HG02763 (cell line): ENCODE measurements around the gene KIAA0753.
"Not testable (repeated sequence)": the region's sequence is repeated elsewhere in the genome, so short reads cannot be mapped to it uniquely, and the experiment has no call there.

ENCODE experiments used
- ATAC-seq: cut with Tn5 transposase; IDR thresholded peaks from one replicate; pipeline ENCODE4 v1.9.1; 2021; ENCODE audit warnings: mild to moderate bottlenecking, moderate library complexity; ENCODE audit not compliant: unreplicated experiment

KIAA0753 gene

DNA sequence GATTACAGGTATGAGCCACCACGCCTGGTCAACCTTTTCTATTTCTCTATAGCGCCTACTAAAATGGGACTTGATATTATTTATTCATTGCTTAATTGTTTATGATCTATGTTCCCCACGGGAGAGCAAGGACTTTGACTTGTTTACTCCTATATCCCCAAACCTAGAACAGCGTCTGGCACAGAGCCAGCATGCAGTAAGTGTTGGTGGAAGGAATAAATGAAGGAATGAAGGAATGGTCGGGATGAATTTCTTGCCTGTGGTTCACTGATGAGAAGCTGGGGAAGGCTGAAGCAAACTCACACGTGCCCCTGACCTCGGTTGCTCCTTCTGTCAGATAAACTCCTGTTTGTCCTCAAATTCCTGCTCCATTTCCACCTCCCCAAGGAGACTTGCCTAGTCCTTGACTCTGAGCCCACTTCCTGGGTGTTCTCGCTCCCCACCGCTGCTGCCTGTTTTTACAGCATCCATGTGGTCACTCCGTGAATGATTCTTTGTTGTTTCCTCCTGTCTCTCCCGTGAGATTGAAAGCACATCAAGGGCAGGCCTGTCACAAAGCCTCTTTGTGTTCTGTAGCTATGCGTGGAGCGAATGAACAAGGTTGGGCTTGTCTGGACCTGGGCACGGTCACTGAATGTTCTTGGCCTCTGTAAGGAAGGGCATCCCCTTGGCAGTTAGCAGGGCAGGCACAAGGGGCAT lies 28.4 kb upstream of the KIAA0753 start:
- no peak for ATAC-seq

DNA sequence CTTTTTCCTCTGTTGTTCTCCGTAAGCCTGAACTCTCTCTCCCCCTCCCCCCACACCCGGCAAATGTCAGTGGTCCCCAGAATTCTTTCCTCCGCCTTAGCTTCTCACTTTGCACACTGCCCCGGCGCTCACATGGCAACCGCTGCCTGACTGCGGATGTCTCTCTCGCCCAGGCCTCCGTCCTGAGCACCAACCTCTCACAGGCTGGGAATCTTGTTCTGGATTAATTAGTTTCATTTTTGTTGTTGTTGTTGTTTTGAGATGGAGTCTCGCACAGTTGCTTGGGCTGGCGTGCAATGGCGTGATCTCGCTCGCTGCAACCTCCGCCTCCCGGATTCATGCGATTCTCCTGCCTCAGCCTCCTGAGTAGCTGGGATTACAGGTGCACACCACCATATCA lies 27.7 kb upstream of the KIAA0753 start:
- no peak for ATAC-seq

DNA sequence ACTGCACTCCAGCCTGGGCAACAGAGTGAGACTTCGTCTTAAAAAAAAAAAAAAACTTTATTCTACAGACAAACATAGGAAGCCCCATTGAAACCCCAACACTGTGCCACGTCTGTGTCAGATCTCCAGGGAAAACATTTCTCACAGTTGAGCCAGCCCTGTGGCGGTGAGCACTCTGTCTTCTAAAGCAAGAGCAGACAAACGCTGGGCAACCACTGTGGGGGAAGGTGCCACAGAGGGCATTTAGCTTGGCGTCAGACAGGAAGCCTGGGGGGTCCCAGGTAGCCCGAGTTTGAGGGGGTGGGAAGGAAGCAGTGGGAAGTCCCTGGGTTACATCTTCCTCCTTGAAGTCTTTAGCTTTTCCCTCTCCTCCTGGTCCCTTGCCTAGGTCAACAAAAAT lies 27.0 kb upstream of the KIAA0753 start:
- no peak for ATAC-seq

DNA sequence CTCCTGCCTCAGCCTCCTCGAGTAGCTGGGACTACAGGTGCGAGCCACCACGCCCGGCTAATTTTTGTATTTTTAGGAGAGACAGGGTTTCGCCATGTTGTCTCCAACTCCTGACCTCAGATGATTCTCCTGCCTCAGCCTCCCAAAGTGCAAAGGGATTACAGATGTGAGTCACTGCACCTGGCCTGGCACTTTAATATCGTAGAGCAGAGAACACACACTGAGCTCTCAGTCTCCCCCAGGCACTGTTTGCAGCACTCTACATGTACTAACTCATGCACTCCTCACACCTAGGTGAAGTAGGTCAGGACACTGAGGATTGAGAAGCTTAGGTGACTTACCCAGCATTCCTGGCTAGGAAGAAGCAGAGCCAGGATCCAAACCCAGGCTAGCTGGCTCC lies 26.0 kb upstream of the KIAA0753 start:
- ATAC-seq, result no peak

DNA sequence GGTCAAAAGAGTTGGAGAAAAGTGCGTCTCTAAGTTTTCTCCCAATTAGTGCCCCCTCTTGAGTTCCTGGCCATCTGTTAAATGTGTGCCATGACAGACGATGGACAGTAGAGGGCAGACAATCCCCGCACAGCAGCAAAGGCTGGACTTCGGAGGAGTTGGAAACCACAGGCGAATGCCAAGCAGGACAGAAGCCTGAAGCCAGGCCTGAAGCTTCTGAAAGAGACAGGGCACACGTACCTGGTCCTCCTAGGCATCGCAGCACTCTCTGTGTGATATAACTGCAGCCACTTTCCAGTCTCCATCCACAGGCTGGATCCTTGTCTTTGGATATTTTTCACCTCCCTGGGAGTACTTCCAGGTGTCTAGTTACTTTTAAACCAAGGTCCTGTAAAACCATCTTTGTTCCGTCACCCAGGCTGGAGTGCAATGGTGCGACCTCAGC lies 25.6 kb upstream of the KIAA0753 start:
- no peak for ATAC-seq

DNA sequence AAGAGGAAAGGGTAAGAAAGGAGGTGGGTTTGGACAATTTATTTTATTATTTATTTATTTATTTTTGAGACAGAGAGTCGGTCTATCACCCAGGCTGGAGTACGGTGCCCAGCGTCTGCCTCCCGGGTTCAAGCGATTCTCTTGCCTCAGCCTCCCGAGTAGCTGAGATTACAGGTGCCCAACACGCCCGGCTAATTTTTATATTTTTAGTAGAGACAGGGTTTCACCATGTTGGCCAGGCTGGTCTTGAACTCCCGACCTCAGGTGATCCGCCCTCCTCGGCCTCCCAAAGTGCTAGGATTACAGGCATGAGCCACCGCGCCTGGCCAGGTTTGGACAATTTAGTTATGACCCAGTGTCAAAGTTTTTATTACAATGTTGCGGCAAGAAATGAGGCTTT lies 22.7 kb upstream of the KIAA0753 start:
- not testable (repeated sequence) for ATAC-seq

DNA sequence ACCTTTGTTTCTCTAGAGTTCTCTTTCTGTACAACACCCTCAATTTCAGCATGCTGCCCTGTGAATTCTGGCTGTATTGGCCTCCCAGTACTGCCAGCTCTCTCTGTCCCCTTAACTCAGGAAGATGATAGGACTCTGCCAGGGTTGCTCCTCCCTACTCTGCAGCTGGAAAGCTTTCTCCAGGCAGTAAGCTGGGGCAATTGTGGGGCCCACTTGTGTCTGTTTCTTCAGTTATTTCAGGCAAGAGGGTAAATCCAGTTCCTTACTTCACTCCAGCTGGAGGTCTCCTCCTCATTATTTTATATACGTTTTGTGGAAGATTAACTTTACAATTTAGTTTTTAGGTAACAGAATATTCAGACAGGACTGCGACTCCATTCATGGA lies 20.9 kb upstream of the KIAA0753 start:
- no peak for ATAC-seq

DNA sequence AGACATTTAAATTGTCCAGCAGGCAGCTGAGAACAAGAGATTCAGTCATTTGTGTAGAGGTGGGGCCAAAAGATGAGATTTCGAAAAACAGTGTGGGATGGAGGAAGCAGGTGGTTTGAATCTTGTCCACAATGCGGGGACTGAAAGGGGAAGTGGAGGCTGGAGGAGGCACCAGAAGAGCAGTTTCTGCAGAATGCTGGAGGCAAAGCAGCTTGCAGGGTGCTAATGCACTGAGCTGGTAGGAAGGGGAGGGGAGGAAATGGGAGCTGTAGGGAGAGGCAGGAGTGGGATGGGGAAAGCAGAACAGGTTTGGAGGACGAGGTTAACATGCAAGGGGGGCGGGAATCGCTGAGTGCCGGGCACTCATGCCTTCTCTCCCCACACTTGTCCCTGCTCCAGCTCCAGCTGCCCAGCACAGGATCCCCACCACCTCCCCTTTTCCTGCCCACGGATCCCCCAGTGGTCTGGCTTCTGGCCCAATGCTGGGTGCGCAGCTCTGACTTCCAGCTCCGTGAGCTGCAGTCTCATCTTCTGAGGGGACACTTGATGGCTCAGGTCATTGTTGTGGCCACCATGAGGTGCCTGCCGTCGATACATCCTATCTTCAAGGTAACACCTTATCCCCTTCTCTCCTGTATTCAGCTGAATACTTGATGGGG lies 20.4 kb upstream of the KIAA0753 start:
- ATAC-seq, result peak; percentile 65

DNA sequence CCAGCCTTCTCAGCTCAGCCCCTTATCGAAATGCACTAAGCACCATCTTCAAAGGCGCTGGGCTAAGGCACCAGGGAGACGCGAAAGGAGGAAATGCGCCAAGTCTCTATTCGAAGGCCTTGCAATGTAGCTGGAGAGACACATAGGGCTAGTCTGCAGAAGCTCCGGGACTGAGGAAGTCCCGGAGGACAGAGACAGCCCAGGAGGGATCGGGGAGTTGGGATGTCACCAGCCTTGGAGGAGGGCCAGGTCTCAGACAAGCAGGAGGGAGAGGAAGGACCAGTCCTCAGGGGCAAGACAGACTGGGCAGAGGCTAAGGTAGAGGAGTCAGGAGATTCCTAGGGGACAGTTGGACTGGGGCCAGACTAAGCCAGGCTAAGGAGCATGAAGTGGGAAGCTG lies 19.6 kb upstream of the KIAA0753 start:
- no peak for ATAC-seq

DNA sequence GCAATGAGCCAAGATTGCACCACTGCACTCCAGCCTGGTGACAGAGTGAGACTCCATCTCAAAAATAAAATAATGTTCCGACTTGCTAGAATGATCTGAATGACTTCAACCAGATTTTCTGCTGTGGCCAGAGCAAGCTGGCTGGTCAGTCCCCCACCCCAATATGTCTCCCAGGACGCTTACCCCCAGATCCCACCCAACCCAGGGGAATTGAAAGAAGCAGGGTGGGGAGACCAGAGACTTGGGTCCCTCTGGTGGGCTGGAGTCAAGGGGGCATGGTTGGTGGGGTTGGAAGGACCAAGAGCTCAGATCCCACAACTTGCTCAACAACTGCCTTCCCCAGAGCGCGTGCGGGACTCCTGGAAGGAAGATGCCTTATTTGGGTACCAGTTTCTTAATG lies 17.9 kb upstream of the KIAA0753 start:
- not testable (repeated sequence) for ATAC-seq

DNA sequence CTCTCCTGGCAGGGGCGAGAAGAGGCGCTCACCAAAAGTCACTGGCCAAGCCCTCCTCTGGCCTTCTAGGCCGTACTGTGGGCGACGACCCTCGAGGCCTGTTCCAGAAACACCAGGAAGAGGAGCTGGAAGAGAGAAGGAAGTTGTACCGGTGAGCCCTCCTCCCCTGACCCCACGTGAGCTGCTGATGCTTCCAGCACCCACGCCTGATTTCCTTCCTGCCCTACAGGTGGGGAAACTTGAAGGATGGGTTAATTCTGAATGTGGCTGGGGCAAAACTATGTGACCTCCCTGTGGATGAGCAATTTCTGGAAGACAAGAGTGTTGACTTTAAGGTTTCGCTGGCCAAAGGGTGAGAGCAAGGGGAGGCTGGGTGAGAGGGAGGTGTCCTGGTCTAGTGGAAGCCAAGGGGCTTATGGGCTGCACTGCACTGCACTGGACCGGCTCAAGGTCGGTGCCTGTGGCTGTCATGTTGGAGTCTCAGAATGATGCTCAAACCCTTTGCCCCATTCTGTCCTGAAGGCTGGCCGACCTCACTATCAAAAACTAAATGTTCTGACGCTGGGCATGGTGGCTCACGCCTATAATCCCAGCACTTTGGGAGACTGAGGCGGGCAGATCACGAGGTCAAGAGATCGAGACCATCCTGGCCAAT lies 17.2 kb upstream of the KIAA0753 start:
- no peak for ATAC-seq

DNA sequence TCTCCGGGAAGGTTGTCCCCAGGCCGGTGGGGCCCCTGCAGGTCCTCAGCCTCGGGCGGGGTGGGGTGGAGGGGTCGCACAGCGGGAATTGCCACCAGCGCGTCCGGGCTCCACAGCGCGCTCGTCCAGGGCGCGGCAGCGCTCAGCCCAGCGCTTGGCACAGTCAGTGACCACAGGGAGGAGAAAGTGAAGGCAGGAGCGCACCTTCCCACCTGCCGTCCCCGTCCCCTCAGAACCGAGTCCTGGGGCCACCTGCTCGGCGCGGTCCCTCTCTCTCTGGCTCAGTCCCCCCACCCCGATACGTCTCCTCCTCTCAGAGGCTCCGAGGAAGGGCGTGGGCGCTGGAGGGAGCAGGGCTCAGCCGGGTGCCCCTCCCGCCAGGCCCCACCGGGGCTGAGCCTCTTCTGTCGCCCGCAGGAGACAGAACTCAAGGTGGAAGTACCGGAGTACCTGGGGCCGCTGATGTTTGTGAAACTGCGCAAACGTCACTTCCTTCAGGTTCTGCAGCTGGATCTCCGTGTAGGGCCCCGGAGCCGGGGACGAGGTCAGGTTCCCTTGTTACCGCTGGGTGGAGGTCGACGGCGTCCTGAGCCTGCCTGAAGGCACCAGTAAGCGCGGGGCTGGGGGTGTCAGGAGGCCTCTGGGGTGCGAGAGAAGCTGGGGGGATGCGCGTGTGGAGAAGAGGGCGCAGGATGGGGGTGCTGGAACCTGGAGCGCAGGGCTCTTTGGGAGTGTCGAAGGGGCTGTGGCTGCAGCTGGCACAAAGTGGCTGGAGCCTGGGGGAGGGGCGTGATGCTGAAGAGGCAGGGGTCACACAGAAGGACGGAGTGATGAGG lies 16.5 kb upstream of the KIAA0753 start:
- ATAC-seq, result not testable (repeated sequence)

DNA sequence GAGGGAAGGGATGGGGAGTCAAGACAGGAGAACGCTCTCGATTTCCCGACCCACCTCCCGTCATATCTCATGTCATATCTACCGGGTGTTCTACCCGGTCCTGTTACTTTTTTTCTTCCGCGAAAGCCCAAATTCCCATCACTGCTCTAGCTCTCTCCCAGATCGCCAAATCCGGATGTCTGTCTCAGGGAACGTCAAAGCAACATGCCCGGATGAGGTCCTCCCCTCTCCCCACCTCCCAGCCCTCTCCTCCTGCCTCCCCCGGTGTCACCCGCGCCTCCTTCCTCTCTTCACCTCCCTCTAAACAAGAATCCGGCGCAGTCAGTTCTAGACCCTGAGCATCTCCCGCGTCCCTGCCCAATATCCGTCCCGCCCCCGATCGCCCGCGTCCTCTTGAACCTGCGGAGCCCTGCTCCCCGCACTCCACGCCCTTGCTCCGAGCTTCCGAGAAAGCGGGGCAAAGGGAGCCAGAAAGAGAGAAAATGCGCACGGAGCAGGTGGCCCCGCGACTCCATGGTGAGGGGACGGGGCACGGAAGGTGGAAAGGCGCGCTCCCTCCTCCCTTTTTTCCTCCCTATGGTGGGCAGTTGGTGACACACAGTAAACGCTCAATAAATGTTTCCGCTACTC lies 15.3 kb upstream of the KIAA0753 start:
- not testable (repeated sequence) for ATAC-seq

DNA sequence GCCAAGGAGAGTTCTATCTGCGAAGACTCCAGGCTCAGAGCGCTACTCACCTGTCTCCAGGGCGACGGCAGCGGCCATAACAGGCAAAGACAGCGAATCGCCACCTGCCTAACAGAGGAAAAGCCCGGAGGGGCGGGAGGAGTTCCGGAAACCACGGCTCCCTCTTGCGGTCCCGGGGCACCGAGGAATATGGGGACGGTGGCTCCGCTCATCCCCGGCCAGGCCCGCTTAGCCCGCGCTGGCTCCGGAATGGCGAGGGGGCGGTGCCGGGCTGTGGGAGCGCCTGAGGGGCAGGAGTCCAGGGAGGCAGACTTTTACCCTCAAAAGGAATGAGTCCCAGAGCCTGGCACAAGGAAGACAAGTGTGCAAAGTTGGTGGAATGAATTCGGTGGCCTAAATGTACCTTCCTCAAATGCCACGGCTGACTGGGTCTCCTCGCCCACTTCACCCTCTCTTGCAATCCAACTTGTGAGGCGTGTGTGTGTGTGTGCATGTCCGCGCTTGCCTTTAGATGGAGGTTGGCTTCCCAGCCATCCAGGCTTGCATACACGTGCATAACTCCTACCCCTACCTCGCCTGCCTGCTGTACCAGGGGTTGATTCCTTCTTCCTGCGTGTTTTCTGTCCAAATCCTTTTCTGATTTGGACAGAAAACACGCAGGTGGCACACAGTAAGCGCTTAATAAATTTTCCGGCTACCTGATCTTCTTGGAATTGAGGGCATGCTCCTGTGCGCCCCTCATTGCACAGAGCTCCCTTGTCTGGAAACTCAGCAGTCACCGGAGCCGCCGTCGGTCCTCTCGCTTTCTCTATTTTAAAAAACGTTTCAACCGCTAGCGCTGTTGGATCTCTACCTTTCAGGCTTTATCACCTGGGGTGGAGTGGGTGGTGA lies 14.6 kb upstream of the KIAA0753 start:
- no peak for ATAC-seq

DNA sequence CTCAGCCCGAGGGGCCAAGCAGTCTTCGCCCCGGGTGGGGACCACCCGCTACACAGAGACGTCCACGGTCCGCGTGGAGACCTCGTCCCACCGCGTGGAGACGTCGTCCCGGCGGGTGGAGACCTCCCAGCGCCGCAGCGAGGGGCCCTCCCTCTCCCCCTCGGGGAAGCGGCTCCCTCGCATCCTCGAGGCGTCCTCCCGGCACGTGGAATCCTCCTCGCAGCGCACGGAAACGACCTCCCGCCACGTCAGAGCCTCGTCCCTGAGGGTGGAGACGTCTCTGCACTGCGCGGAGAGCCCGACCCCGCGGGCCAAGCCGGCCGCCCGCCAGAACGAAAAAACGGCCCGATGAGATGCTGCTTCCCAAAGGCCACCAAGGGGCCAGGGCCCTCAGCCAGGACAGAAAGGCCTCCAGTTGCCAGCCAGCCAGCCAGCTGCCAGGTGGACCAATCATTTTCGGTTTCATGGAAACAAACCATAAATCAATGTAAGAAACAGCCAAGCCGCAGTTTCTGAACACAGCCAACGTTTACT lies 11.5 kb upstream of the KIAA0753 start:
- ATAC-seq, result peak; percentile 13

DNA sequence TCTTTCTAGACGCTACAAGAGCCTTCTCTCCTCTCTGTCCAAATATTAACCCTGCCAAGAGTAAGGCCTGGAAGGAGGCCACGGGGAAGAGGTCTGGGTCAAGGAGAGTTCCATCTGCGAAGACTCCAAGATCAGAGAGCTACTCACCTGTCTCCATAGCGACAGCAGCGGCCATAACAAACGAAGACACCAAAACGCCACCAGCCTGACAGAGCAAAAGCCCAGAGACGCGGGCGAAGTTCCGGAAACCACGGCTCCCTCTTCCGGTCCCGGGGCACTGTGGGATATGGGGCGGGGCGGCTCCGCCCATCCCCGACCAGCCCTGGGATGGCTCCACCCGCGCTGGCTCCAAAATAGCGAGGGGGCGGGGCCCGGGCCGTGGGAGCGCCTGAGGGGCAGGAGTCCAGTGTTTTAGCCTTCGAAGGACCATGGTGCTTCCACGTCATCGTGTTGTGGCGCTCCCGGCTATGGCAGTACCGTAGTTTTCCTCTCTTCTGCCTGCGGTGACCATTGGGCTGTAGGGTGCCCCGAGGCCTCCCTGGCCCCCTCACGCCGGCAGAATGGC lies 10.9 kb upstream of the KIAA0753 start, which contains the start of the genes C17orf100 and MED31:
TSS of gene C17orf100 (plus strand) at position 409 of the 565 bp plus-strand sequence. CDS start at position 561, 152 bp downstream.
TSS of gene MED31 (minus strand) at position 252 of the 565 bp plus-strand sequence. CDS start at position 175, 77 bp downstream.
- ATAC-seq, result peak; percentile 93

DNA sequence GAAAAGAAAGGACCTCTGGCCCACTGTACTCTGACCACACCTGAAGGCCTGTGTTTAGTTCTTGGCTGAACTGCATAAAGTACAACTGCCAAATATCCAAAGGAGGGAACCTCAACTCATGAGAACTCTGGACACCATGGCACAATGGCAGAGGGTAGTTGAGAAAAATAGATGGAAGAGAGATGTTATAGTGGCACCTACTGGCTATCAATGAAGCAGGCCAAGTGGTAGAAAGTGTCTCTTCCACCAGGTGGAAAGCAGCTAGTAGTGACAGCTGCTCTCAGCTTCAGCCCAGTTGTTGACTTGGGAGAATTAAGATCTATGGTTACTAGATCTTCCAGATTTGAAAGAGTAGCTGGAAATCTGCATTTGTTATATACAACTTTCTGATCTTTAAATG lies 7.7 kb upstream of the KIAA0753 start:
- ATAC-seq, result no peak

DNA sequence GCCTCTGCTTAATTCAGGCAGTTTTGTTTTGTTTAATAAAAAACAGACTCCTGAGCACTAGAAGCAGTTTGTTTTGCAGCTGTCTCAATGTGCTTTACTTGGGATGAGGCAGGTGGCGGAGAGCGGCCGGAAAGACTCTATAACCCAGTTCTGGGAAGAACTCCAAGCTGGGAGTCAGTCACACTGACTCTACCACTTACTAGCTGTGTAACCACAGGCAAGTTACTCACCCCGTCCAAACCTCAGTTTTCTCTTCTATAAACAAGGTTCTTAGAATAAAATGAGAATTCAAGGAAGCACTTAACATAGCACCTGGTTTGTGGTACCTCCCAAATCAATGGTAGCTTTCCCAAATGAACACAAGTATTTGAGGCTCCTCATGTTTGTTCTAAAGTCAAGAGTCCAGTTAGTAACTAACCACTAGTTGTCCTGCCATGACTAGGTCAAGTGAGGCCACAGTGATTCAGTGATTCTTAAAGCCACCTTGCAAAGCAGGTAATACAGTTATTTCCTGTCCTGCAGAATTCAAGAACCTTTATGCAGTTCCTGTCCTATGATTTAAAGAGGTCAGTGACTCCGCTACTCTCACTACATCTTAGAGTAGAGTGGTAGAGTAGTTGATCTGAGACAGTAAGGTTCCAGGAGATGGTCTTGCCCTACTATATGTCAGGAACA lies 3.1 kb upstream of the KIAA0753 start:
- ATAC-seq, result no peak
